Vagina (tissue), 2 donors: ENCODE results near the gene NTN3. TPM values are rescaled to one million over a fixed set of nuclear protein-coding genes. Genes with fewer than 3 reads are reported as not detected.
"Not testable (repeated sequence)": the region's sequence is repeated elsewhere in the genome, so short reads cannot be mapped to it uniquely, and the experiment has no call there.

ENCODE experiments used
- DNase-seq, 2 donors: peaks; one replicate each; pipeline ENCODE4 v3.0.0-alpha.2; 2017; ENCODE audit errors: extremely low spot score in 2 of 2
- H3K27ac ChIP-seq: fragments of 200-600 bp; sonication (generic); one replicate; pipeline ENCODE4 v1.5.1; 2019
- H3K27me3 ChIP-seq: fragments of 200-600 bp; sonication (generic); one replicate; pipeline ENCODE4 v1.5.1; 2019
- H3K36me3 ChIP-seq, 2 donors: fragments of 200-600 bp; sonication (generic); one replicate each; pipeline ENCODE4 v1.5.1; 2017 to 2019
- H3K4me1 ChIP-seq: fragments of 200-600 bp; sonication (generic); one replicate; pipeline ENCODE4 v1.5.1; 2019
- H3K4me3 ChIP-seq, 2 donors: fragments of 200-600 bp; sonication (generic); 1 replicate in 1 of 2; 2 replicates in 1 of 2; pipeline ENCODE4 v1.5.1; 2016 to 2019
- H3K9me3 ChIP-seq: fragments of 200-600 bp; sonication (generic); one replicate; pipeline ENCODE4 v1.5.1; 2019
- POLR2A ChIP-seq, 2 donors: fragments of 450-650 bp; IDR thresholded peaks; one replicate each; pipeline ENCODE4 v1.6.1; 2017; ENCODE audit warnings: antibody characterized with exemption in 2 of 2, mild to moderate bottlenecking in 2 of 2, moderate library complexity in 2 of 2
- POLR2AphosphoS5 ChIP-seq, 2 donors: sonication (generic); formaldehyde crosslinking; IDR thresholded peaks; one replicate each; pipeline ENCODE4 v1.9.0; 2017; ENCODE audit warnings: antibody characterized with exemption in 2 of 2, mild to moderate bottlenecking in 2 of 2, low read depth in 1 of 2; ENCODE audit not compliant: insufficient read depth in 1 of 2
- intact Hi-C: fragments of 100-400 bp; cut with DNase I; formaldehyde crosslinking; loops from one replicate; pipeline ENCODE4 v1.15.1; 2023
- total RNA-seq: library from RNA; depleted of rRNA; stranded (reverse); fragments of >200 nt; gene quantifications from one replicate; pipeline ENCODE4 v1.2.3, GENCODE V29; 2016
- TF ChIP-seq, protein P1 (sequence below), 3 experiments: fragments of 450-650 bp in 2 of 3; fragments of 200-600 bp in 1 of 3; sonication (generic) in 1 of 3; IDR thresholded peaks; one replicate each; pipeline ENCODE4 v1.5.1; 2017 to 2019; ENCODE audit warnings: antibody characterized with exemption in 3 of 3, mild to moderate bottlenecking in 2 of 3, moderate library complexity in 2 of 3

NTN3 gene
- total RNA-seq, 1 donor from 2014 or later, result not detected

- Histone ChIP-seq H3K4me1 (no peaks in the 10 kb centered on the region), H3K36me3 (peaks cover 0 to 14% of the 10 kb centered on the region in 2 donors), H3K4me3 (no peak overlapping the region), H3K27ac (no peak overlapping the region), H3K27me3 (no peaks in the 10 kb centered on the region), H3K9me3 (no peaks in the 10 kb centered on the region)
- intact Hi-C loops, result no loop called here
- TF ChIP-seq POLR2A (IDR thresholded peaks at IDR 0.05) (no peak), POLR2AphosphoS5 (IDR thresholded peaks at IDR 0.05; ENCODE audit: insufficient read depth in 1 of 2, low read depth in 1 of 2) (no peak)
- TF ChIP-seq, protein P1, sequence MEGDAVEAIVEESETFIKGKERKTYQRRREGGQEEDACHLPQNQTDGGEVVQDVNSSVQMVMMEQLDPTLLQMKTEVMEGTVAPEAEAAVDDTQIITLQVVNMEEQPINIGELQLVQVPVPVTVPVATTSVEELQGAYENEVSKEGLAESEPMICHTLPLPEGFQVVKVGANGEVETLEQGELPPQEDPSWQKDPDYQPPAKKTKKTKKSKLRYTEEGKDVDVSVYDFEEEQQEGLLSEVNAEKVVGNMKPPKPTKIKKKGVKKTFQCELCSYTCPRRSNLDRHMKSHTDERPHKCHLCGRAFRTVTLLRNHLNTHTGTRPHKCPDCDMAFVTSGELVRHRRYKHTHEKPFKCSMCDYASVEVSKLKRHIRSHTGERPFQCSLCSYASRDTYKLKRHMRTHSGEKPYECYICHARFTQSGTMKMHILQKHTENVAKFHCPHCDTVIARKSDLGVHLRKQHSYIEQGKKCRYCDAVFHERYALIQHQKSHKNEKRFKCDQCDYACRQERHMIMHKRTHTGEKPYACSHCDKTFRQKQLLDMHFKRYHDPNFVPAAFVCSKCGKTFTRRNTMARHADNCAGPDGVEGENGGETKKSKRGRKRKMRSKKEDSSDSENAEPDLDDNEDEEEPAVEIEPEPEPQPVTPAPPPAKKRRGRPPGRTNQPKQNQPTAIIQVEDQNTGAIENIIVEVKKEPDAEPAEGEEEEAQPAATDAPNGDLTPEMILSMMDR (IDR thresholded peaks at IDR 0.05), result no peak
- no peak for DNase-seq
Measured at GRCh38 chr16:2436110-2436509, 35.0 kb upstream of the NTN3 start.

DNA sequence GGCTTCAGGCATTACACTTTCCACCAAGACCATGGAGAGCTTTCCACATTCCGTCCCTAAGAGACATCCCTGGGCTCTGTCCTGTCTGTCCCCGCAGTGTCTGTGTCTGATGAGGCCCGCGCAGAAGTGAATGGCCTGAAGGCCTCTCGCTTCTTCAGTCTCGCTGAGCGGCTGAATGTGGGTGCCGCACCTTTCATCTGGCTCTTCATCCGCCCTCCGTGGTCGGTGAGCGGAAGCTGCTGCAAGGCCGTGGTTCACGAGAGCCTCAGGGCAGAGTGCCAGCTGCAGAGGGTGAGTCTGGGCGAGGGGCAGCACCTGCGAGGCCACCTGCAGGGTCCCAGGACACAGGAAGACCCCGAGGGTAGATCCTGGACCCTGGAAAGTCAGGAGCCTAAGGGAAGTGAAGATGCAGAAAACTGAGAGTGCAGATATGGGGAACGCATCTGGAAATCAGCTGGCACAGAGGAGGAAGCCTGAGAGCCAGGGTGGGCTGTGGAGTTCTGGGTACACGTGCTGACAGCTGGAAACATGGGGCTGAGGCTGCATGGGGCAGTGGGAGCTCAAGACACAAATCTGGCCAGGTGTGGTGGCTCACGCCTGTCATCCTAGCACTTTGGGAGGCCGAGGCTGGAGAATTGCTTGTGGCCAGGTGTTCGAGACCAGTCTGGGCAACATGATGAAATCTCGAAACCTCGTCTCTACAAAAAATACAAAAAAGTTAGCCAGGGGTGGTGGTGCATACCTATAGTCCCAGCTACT, 33.9 kb upstream of the NTN3 start:
- Histone ChIP-seq H3K4me3 (no peak overlapping the region), H3K27me3 (no peaks in the 10 kb centered on the region), H3K4me1 (no peaks in the 10 kb centered on the region), H3K27ac (no peak overlapping the region), H3K36me3 (peaks cover 0 to 13% of the 10 kb centered on the region in 2 donors), H3K9me3 (no peaks in the 10 kb centered on the region)
- intact Hi-C loops, result no loop called here
- TF ChIP-seq POLR2A (IDR thresholded peaks at IDR 0.05) (no peak), POLR2AphosphoS5 (IDR thresholded peaks at IDR 0.05; ENCODE audit: insufficient read depth in 1 of 2, low read depth in 1 of 2) (no peak)
- TF ChIP-seq, protein P1 (IDR thresholded peaks at IDR 0.05), result no peak
- no peak for DNase-seq

DNA sequence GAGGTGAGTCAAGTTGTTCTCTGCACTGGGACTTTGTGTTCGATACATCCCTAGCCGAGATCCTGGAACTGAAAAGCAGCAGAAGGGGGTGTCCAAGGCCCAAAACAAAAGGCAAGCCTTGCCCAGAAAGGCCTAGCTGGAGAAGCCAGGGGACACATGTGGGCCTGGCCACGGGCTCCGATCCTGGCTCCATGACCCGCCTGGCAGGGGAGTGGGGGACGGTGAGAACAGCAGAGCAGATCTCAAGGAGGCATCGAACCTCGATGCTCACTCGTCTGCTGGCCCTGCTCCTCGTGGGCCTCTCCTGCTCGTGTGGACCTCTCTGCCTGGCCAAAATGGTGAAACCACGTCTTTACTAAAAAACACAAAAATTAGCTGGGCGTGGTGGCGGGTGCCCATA, 33.0 kb upstream of the NTN3 start:
- H3K4me1 ChIP-seq, result no peaks in the 10 kb centered on the region
- H3K27me3 ChIP-seq, result no peaks in the 10 kb centered on the region
- H3K4me3 ChIP-seq, result no peak overlapping the region
- no peaks in the 10 kb centered on the region for H3K9me3 ChIP-seq
- intact Hi-C loops, result no loop called here
- TF ChIP-seq POLR2AphosphoS5 (IDR thresholded peaks at IDR 0.05; ENCODE audit: insufficient read depth in 1 of 2, low read depth in 1 of 2), result no peak
- TF ChIP-seq, protein P1 (IDR thresholded peaks at IDR 0.05), result no peak
- no peak for TF ChIP-seq POLR2A (IDR thresholded peaks at IDR 0.05)
- no peak for DNase-seq
- no peak overlapping the region for H3K27ac ChIP-seq
- H3K36me3 ChIP-seq, result peaks cover 0 to 3% of the 10 kb centered on the region in 2 donors

GRCh38 chr16:2439598-2439997, 31.5 kb upstream of the NTN3 start:
- Histone ChIP-seq H3K4me1 (no peaks in the 10 kb centered on the region), H3K27me3 (no peaks in the 10 kb centered on the region), H3K4me3 (no peak overlapping the region), H3K27ac (no peak overlapping the region), H3K36me3 (peaks cover 0 to 1% of the 10 kb centered on the region in 2 donors), H3K9me3 (no peaks in the 10 kb centered on the region)
- TF ChIP-seq POLR2A (IDR thresholded peaks at IDR 0.05) (no peak), POLR2AphosphoS5 (IDR thresholded peaks at IDR 0.05; ENCODE audit: insufficient read depth in 1 of 2, low read depth in 1 of 2) (no peak)
- TF ChIP-seq, protein P1 (IDR thresholded peaks at IDR 0.05), result no peak
- DNase-seq, result no peak
- intact Hi-C loops, result no loop called here

GRCh38 chr16:2441143-2441804, 29.8 kb upstream of the NTN3 start:
- H3K27ac ChIP-seq, H3K9me3 ChIP-seq, intact Hi-C loops, H3K27me3 ChIP-seq, H3K4me3 ChIP-seq, DNase-seq, H3K4me1 ChIP-seq: not testable (repeated sequence)
- peaks cover 0 to 10% of the 10 kb centered on the region in 2 donors for H3K36me3 ChIP-seq
